Testis (tissue), 3 donors: Measurements from ENCODE around the gene SPEF2. TPM values are rescaled to one million over a fixed set of nuclear protein-coding genes. Genes with fewer than 3 reads are reported as not detected.

Source experiments
- DNase-seq: peaks from one replicate; pipeline ENCODE4 v3.0.0-alpha.2; 2019
- H3K27ac ChIP-seq, 2 donors: fragments of 200-600 bp; sonication (generic); one replicate each; pipeline ENCODE4 v1.5.1; 2019
- H3K27me3 ChIP-seq: fragments of 200-600 bp; sonication (generic); one replicate; pipeline ENCODE4 v1.5.1; 2019
- H3K36me3 ChIP-seq: fragments of 200-600 bp; sonication (generic); one replicate; pipeline ENCODE4 v1.5.1; 2017; ENCODE audit warnings: low read depth; ENCODE audit errors: missing control alignments
- H3K4me1 ChIP-seq: fragments of 200-600 bp; sonication (generic); one replicate; pipeline ENCODE4 v1.5.1; 2019
- H3K4me3 ChIP-seq, 2 donors: fragments of 200-600 bp; sonication (generic); one replicate each; pipeline ENCODE4 v1.5.1; 2017 to 2019
- H3K9me3 ChIP-seq: fragments of 200-600 bp; sonication (generic); one replicate; pipeline ENCODE4 v1.5.1; 2017
- POLR2A ChIP-seq: fragments of 450-650 bp; IDR thresholded peaks from one replicate; pipeline ENCODE4 v1.6.1; 2017; ENCODE audit warnings: antibody characterized with exemption, mild to moderate bottlenecking, moderate library complexity
- WGBS, 2 donors: methylation state at CpG; one replicate each; pipeline ENCODE4 v1.1.5; 2018; 5-methylcytosine and 5-hydroxymethylcytosine counted together
- intact Hi-C: fragments of 100-400 bp; cut with DNase I; formaldehyde crosslinking; loops from one replicate; pipeline ENCODE4 v1.15.1; 2023; ENCODE audit warnings: low total_unique reads
- polyA plus RNA-seq: library from polyadenylated mRNA; stranded (reverse); fragments of 350-450 nt; fragmentation: Illumina TruSeq; extraction: RNeasy Lipid Tissue Mini Kit (QIAGEN cat#74804); gene quantifications from one replicate; pipeline ENCODE4 v1.2.3, GENCODE V29; 2014; ENCODE audit warnings: low read depth, low replicate concordance; ENCODE audit not compliant: insufficient read depth
- total RNA-seq, 2 donors: library from RNA; depleted of rRNA; stranded (reverse); fragments of >200 nt; gene quantifications; one replicate each; pipeline ENCODE4 v1.2.3, GENCODE V29; 2016
- TF ChIP-seq, protein P1 (sequence below), 3 experiments: fragments of 450-650 bp in 2 of 3; fragments of 200-600 bp in 1 of 3; sonication (generic) in 1 of 3; IDR thresholded peaks; one replicate each; pipeline ENCODE4 v1.5.1; 2016 to 2019; ENCODE audit warnings: antibody characterized with exemption in 3 of 3, mild to moderate bottlenecking in 2 of 3, moderate library complexity in 1 of 3

SPEF2 gene
- total and polyA plus RNA-seq, 3 donors from 2014 or later, result 15.9 to 22.7 (median 17.8) TPM

DNA sequence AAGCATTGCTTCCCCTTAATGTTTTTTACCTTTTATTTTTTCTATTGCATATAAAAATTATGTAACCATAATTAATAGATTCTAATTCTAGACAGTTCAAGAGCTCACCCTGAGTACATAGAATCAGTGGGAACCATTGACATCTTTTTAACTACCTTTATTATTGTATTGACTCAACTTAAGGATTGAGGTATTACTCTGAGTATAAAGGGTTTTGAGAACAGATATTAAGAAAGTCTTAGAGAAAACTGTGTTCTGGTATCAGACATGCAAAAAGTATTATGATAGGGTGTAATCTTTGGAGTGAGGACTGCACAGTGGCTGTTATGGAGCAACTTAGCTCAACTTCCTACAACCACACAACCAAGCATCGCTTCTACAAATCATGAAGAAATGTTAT, 8.9 kb downstream of the SPEF2 start:
- WGBS, 2 donors, result 42 to 93% methylated on average over 1 of the region's 1 CpG
- Histone ChIP-seq H3K4me1 (no peaks in the 10 kb centered on the region), H3K27me3 (no peaks in the 10 kb centered on the region), H3K4me3 (no peak overlapping the region), H3K27ac (no peak overlapping the region), H3K9me3 (no peaks in the 10 kb centered on the region), H3K36me3 (no peaks in the 10 kb centered on the region)
- intact Hi-C loops, result no loop called here
- no peak for DNase-seq
- TF ChIP-seq, protein P1, sequence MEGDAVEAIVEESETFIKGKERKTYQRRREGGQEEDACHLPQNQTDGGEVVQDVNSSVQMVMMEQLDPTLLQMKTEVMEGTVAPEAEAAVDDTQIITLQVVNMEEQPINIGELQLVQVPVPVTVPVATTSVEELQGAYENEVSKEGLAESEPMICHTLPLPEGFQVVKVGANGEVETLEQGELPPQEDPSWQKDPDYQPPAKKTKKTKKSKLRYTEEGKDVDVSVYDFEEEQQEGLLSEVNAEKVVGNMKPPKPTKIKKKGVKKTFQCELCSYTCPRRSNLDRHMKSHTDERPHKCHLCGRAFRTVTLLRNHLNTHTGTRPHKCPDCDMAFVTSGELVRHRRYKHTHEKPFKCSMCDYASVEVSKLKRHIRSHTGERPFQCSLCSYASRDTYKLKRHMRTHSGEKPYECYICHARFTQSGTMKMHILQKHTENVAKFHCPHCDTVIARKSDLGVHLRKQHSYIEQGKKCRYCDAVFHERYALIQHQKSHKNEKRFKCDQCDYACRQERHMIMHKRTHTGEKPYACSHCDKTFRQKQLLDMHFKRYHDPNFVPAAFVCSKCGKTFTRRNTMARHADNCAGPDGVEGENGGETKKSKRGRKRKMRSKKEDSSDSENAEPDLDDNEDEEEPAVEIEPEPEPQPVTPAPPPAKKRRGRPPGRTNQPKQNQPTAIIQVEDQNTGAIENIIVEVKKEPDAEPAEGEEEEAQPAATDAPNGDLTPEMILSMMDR (IDR thresholded peaks at IDR 0.05), result no peak
- no peak for TF ChIP-seq POLR2A

DNA sequence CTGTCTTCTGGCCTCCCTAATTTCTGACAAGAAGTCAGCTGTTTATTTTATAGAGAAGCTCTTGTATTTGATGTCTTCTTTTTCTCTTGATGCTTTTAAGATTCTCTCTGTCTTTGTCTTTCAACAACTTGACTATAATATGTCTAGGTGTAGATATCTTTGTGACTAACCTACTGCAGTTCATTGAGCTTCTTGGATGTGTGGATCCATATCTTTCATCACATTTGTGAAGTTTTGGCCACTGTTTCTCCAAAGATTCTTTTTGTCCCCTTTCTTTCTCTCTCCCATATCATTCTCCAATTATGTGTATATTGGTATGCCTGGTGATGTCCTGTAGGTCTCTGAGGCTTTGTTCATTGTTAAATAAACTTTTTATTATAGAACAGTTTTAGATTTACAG, 16.7 kb downstream of the SPEF2 start:
- Histone ChIP-seq H3K27me3 (no peaks in the 10 kb centered on the region), H3K36me3 (no peaks in the 10 kb centered on the region), H3K4me3 (no peak overlapping the region), H3K9me3 (no peaks in the 10 kb centered on the region), H3K4me1 (no peaks in the 10 kb centered on the region), H3K27ac (no peak overlapping the region)
- intact Hi-C loops, result no loop called here
- DNase-seq, result no peak
- no peak for TF ChIP-seq POLR2A
- TF ChIP-seq, protein P1 (IDR thresholded peaks at IDR 0.05), result no peak

DNA sequence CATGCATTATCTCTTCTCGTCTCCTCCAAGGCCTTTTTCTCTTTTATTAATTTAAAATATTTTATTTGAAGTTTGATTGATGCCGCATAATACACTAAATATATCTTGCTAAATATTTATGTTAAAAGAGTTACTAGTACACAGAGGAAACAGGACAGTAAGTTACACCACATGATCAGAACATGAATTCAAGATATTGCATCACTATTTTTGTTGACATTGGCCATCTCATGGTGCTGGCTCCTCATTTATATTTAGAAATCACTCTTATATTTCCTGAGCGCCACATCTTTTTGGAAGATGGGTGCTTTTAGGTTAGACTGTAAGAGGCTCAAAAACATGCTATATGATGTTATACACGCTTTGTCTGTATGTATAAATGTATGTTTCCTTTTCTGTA, 23.0 kb downstream of the SPEF2 start:
- 84 to 96% methylated on average over 4 of the region's 4 CpGs for WGBS, 2 donors
- Histone ChIP-seq H3K4me3 (no peak overlapping the region), H3K9me3 (no peaks in the 10 kb centered on the region), H3K36me3 (no peaks in the 10 kb centered on the region), H3K4me1 (no peaks in the 10 kb centered on the region), H3K27me3 (no peaks in the 10 kb centered on the region), H3K27ac (no peak overlapping the region)
- intact Hi-C loops, result no loop called here
- DNase-seq, result no peak
- TF ChIP-seq, protein P1 (IDR thresholded peaks at IDR 0.05), result no peak
- no peak for TF ChIP-seq POLR2A

DNA sequence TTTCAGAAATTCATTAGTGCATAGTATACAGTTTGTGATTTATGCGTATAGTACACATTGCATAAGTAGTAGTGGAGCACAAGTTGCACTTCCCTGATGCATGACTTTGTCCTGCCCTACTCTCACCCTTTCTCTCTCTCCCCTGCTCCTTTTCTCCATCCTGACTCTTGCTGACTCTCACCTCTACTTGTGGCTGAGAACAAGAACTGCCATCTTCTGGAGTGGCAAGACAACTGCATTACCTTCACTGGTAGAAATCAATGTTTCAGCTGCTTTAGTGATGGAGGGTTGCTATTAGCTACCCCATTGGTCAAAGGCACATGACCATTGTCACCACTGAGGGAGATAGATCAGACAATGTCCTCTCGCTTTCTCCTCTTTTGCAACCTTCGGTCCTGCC, 26.9 kb downstream of the SPEF2 start:
- intact Hi-C loops, result no loop called here
- Histone ChIP-seq H3K9me3 (no peaks in the 10 kb centered on the region), H3K27me3 (no peaks in the 10 kb centered on the region), H3K36me3 (no peaks in the 10 kb centered on the region), H3K4me3 (no peak overlapping the region), H3K27ac (no peak overlapping the region), H3K4me1 (no peaks in the 10 kb centered on the region)
- no peak for DNase-seq
- TF ChIP-seq, protein P1 (IDR thresholded peaks at IDR 0.05), result no peak
- TF ChIP-seq POLR2A, result no peak
- 86 to 98% methylated on average over 3 of the region's 3 CpGs for WGBS, 2 donors

DNA sequence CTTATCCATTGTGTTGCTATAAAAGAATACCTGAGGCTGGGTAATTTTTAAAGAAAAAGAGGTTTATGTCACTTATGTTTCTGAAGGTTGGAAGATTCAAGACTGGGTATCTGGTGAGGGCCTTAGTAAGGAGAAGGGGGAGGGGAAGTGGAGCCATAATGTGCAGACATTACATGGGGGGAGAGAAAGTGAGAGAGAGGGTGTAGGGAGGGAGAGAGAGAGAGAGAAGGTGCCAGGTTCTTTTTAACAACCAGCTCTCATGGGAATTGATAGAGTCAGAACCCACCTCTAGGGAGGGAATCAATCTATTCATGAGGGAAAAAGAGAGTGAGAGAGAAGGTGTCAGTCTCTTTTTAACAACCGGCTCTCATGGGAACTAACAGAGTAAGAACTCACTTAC, 29.5 kb downstream of the SPEF2 start:
- H3K4me3 ChIP-seq, result no peak overlapping the region
- H3K27me3 ChIP-seq, result no peaks in the 10 kb centered on the region
- DNase-seq, result no peak
- no peaks in the 10 kb centered on the region for H3K36me3 ChIP-seq
- intact Hi-C loops, result no loop called here
- WGBS, 2 donors, result 91 to 96% methylated on average over 1 of the region's 1 CpG
- no peaks in the 10 kb centered on the region for H3K4me1 ChIP-seq
- TF ChIP-seq, protein P1 (IDR thresholded peaks at IDR 0.05), result no peak
- no peak for TF ChIP-seq POLR2A
- H3K27ac ChIP-seq, result no peak overlapping the region
- no peaks in the 10 kb centered on the region for H3K9me3 ChIP-seq
